MM.1S (cell line): ENCODE results near the gene CCNK.

Source experiments
- DNase-seq: peaks from one replicate; pipeline ENCODE4 v3.0.0-alpha.2; 2015
- H2AFZ ChIP-seq: fragments of 300-600 bp; sonication (generic); 2 replicates; pipeline ENCODE4 v1.6.0; 2016; ENCODE audit warnings: antibody characterized with exemption, low read length
- H3F3A ChIP-seq: fragments of 300-600 bp; sonication (generic); 2 replicates; pipeline ENCODE4 v1.6.1; 2016; ENCODE audit warnings: mild to moderate bottlenecking, antibody characterized with exemption, low read length, moderate library complexity, mixed read lengths; ENCODE audit not compliant: insufficient read depth
- H3K27ac ChIP-seq: fragments of 300-600 bp; sonication (generic); 2 replicates; pipeline ENCODE4 v1.5.1; 2016; ENCODE audit warnings: mild to moderate bottlenecking, low read length
- H3K27me3 ChIP-seq: fragments of 300-600 bp; sonication (generic); replicated peaks from 2 replicates; pipeline ENCODE4 v1.6.0; 2016; ENCODE audit warnings: low read length; ENCODE audit not compliant: insufficient read depth
- H3K36me3 ChIP-seq: fragments of 300-600 bp; sonication (generic); replicated peaks from 2 replicates; pipeline ENCODE4 v1.6.1; 2016; ENCODE audit warnings: mild to moderate bottlenecking, low read length, mixed read lengths; ENCODE audit not compliant: insufficient read depth
- H3K4me1 ChIP-seq: fragments of 300-600 bp; sonication (generic); 2 replicates; pipeline ENCODE4 v1.6.1; 2016; ENCODE audit warnings: low read length, mixed read lengths
- H3K4me2 ChIP-seq: fragments of 300-600 bp; sonication (generic); 2 replicates; pipeline ENCODE4 v1.6.0; 2016; ENCODE audit warnings: low read depth, low read length
- H3K4me3 ChIP-seq: fragments of 300-600 bp; sonication (generic); 2 replicates; pipeline ENCODE4 v1.5.1; 2016; ENCODE audit warnings: low read length, mixed read lengths
- H3K79me2 ChIP-seq: fragments of 300-600 bp; sonication (generic); 2 replicates; pipeline ENCODE4 v1.6.1; 2016; ENCODE audit warnings: mixed run types, low read length, mixed read lengths
- H3K9ac ChIP-seq: fragments of 300-600 bp; sonication (generic); 2 replicates; pipeline ENCODE4 v1.6.1; 2016; ENCODE audit warnings: low read length, mixed read lengths
- H3K9me2 ChIP-seq: fragments of 300-600 bp; sonication (generic); replicated peaks from 2 replicates; pipeline ENCODE4 v1.6.1; 2016; ENCODE audit warnings: mild to moderate bottlenecking, low read length, mixed read lengths; ENCODE audit not compliant: insufficient read depth
- H3K9me3 ChIP-seq: fragments of 300-600 bp; sonication (generic); replicated peaks from 2 replicates; pipeline ENCODE4 v1.6.1; 2016; ENCODE audit warnings: mild to moderate bottlenecking, low read length, mixed read lengths; ENCODE audit not compliant: insufficient read depth
- H4K20me1 ChIP-seq: fragments of 300-600 bp; sonication (generic); 2 replicates; pipeline ENCODE4 v1.6.1; 2016; ENCODE audit warnings: mild to moderate bottlenecking, low read length, moderate library complexity, mixed read lengths; ENCODE audit not compliant: insufficient read depth
- CTCF ChIP-seq: fragments of 300-600 bp; sonication (generic); IDR thresholded peaks from 2 replicates; pipeline ENCODE4 v1.5.1; 2016; ENCODE audit warnings: antibody characterized with exemption, low read length, mixed read lengths
- EZH2 ChIP-seq: fragments of 300-600 bp; sonication (generic); optimal IDR thresholded peaks from 2 replicates; pipeline ENCODE3; 2017; ENCODE audit warnings: low read depth, mild to moderate bottlenecking, antibody characterized with exemption, low read length, mixed read lengths
- EZH2phosphoT487 ChIP-seq: fragments of 300-600 bp; sonication (generic); IDR thresholded peaks from 2 replicates; pipeline ENCODE4 v1.6.1; 2018; ENCODE audit warnings: antibody characterized with exemption, low read length

Gene CCNK

GRCh38 chr14:99540196-99541032 is 59.2 kb downstream of the CCNK start:
- TF ChIP-seq EZH2 = no peak
- TF ChIP-seq CTCF = no peak
- no peak for TF ChIP-seq EZH2phosphoT487
- Histone ChIP-seq H3F3A (no peaks in the 10 kb centered on the region), H3K79me2 (no peaks in the 10 kb centered on the region), H3K4me2 (no peak overlapping the region), H3K9ac (no peak overlapping the region), H3K4me1 (no peaks in the 10 kb centered on the region), H3K27ac (no peak overlapping the region), H3K36me3 (no peaks in the 10 kb centered on the region), H2AFZ (no peak overlapping the region), H3K4me3 (no peak overlapping the region), H3K9me2 (no peaks in the 10 kb centered on the region), H3K27me3 (no peaks in the 10 kb centered on the region), H4K20me1 (no peaks in the 10 kb centered on the region), H3K9me3 (no peaks in the 10 kb centered on the region)
- DNase-seq = no peak

GRCh38 chr14:99541211-99541610 is 60.0 kb downstream of the CCNK start:
- H4K20me1 ChIP-seq = no peaks in the 10 kb centered on the region
- no peak overlapping the region for H3K27ac ChIP-seq

GRCh38 chr14:99541677-99542470 is 60.7 kb downstream of the CCNK start:
- Histone ChIP-seq H3F3A (no peaks in the 10 kb centered on the region), H3K9me3 (no peaks in the 10 kb centered on the region), H4K20me1 (no peaks in the 10 kb centered on the region), H3K4me2 (no peak overlapping the region), H3K27ac (no peak overlapping the region), H3K9ac (no peak overlapping the region), H3K9me2 (no peaks in the 10 kb centered on the region), H3K4me1 (no peaks in the 10 kb centered on the region), H3K27me3 (no peaks in the 10 kb centered on the region), H3K36me3 (no peaks in the 10 kb centered on the region), H3K79me2 (no peaks in the 10 kb centered on the region), H3K4me3 (no peak overlapping the region), H2AFZ (no peak overlapping the region)
- no peak for DNase-seq
- TF ChIP-seq EZH2phosphoT487 (no peak), CTCF (no peak), EZH2 (no peak)

More at GRCh38 chr14:99541211-99541610, 60.0 kb downstream of the CCNK start:
- Histone ChIP-seq H3K4me3 (no peak overlapping the region), H3K27me3 (no peaks in the 10 kb centered on the region), H3F3A (no peaks in the 10 kb centered on the region), H3K4me1 (no peaks in the 10 kb centered on the region), H3K9ac (no peak overlapping the region), H3K9me2 (no peaks in the 10 kb centered on the region), H3K36me3 (no peaks in the 10 kb centered on the region), H3K79me2 (no peaks in the 10 kb centered on the region), H3K4me2 (no peak overlapping the region), H2AFZ (no peak overlapping the region), H3K9me3 (no peaks in the 10 kb centered on the region)
- TF ChIP-seq EZH2 (no peak), CTCF (no peak), EZH2phosphoT487 (no peak)
- DNase-seq = no peak
